Mammary epithelial cell (primary cell): ENCODE measurements around the gene PLXNA4.

Experiments
- CTCF ChIP-seq, 2 donors: IDR thresholded peaks in 1 of 2; conservative IDR thresholded peaks in 1 of 2; 2 replicates each; pipeline ENCODE4 v1.5.1; 2011 to 2012; ENCODE audit warnings: inconsistent platforms in 2 of 2, low read length in 2 of 2, mild to moderate bottlenecking in 2 of 2, control low read depth in 1 of 2, low read depth in 1 of 2; ENCODE audit not compliant: insufficient read depth in 1 of 2; ENCODE audit errors: extremely low read depth in 1 of 2
- EZH2 ChIP-seq: IDR thresholded peaks from 2 replicates; pipeline ENCODE4 v1.6.1; 2012; ENCODE audit warnings: low read length, inconsistent platforms, borderline replicate concordance

- TF ChIP-seq CTCF (conservative IDR thresholded peaks at IDR 0.05 in 1 of 2, IDR thresholded peaks at IDR 0.05 in 1 of 2; ENCODE audit: extremely low read depth in 1 of 2, insufficient read depth in 1 of 2, low read depth in 1 of 2, low read length in 2 of 2) (no peak), EZH2 (no peak)
Observed at GRCh38 chr7:132343199-132343598, 233.1 kb downstream of the PLXNA4 start.
